K562 (cell line): ENCODE measurements around the gene CYLD. TPM values are rescaled to one million over a fixed set of nuclear protein-coding genes. Genes with fewer than 3 reads are reported as not detected.

Source experiments
- BRD9 ChIP-seq: fragments of 450-650 bp; IDR thresholded peaks from 2 replicates; pipeline ENCODE4 v1.6.1; 2018; ENCODE audit warnings: low read depth; ENCODE audit not compliant: partially characterized antibody
- CBX1 ChIP-seq: sonication (generic); IDR thresholded peaks from 2 replicates; pipeline ENCODE4 v1.6.1; 2016; ENCODE audit warnings: antibody characterized with exemption, low read depth, mild to moderate bottlenecking
- CHD7 ChIP-seq: fragments of 200-600 bp; sonication (generic); IDR thresholded peaks from one replicate; pipeline ENCODE4 v1.6.1; 2012; ENCODE audit warnings: mild to moderate bottlenecking, low read depth, low read length, inconsistent platforms
- ETV1 ChIP-seq: fragments of 450-650 bp; conservative IDR thresholded peaks from 2 replicates; pipeline ENCODE4 v1.6.1; 2016; ENCODE audit warnings: missing genetic modification characterization, control low read depth, low read depth, missing compliant biosample characterization
- HLTF ChIP-seq: fragments of 450-650 bp; IDR thresholded peaks from 2 replicates; pipeline ENCODE4 v1.6.1; 2016
- HSF4 ChIP-seq: fragments of 250-450 bp; sonication (Bioruptor Pico); IDR thresholded peaks from 2 replicates; pipeline ENCODE4 v2.1.2; 2022; ENCODE audit warnings: mild to moderate bottlenecking, moderate library complexity, borderline replicate concordance
- IRF2 ChIP-seq: sonication (generic); formaldehyde crosslinking; IDR thresholded peaks from 2 replicates; pipeline ENCODE4 v1.8.1; 2022; ENCODE audit warnings: mild to moderate bottlenecking, missing genetic modification reagents
- MTA1 ChIP-seq: fragments of 450-650 bp; IDR thresholded peaks from 2 replicates; pipeline ENCODE4 v1.6.1; 2017; ENCODE audit warnings: borderline replicate concordance
- SMARCE1 ChIP-seq: fragments of 450-650 bp; IDR thresholded peaks from 2 replicates; pipeline ENCODE4 v1.7.1; 2016; ENCODE audit warnings: mild to moderate bottlenecking
- TEAD1 ChIP-seq, 2 experiments: fragments of 450-650 bp in 1 of 2; sonication (generic) in 1 of 2; formaldehyde crosslinking; IDR thresholded peaks; 2 replicates each; pipeline versions ENCODE4 v1.4.0 to v1.8.0; 2020 to 2022; ENCODE audit warnings: mild to moderate bottlenecking in 2 of 2, missing genetic modification reagents in 1 of 2
- ZKSCAN3 ChIP-seq: fragments of 250-450 bp; sonication (Bioruptor Pico); IDR thresholded peaks from 2 replicates; pipeline ENCODE4 v1.4.0; 2020
- ZNF584 ChIP-seq: fragments of 200-800 bp; sonication (Bioruptor generic); IDR thresholded peaks from 2 replicates; pipeline ENCODE4 v1.6.1; 2016; ENCODE audit warnings: low read depth, mild to moderate bottlenecking, missing genetic modification characterization, missing compliant biosample characterization
- ZNF668 ChIP-seq: fragments of 250-450 bp; sonication (Bioruptor Pico); IDR thresholded peaks from 2 replicates; pipeline ENCODE4 v1.8.0; 2022; ENCODE audit warnings: mild to moderate bottlenecking, inconsistent platforms
- polyA plus RNA-seq, 8 experiments: library from polyadenylated mRNA; depleted of rRNA in 4 of 8; stranded (reverse) in 5 of 8; unstranded in 3 of 8; fragments of >200 nt; fragmentation: Nextera tagmentation in 2 of 8; fragmentation: Illumina TruSeq in 1 of 8; extraction: Ambion mirVana in 2 of 8; extraction: Trizol in 1 of 8; gene quantifications; 2 replicates each; pipeline versions ENCODE4 v1.2.1 to v1.2.3, GENCODE V29; 2011 to 2014; ENCODE audit warnings: inconsistent platforms in 1 of 8, missing spikeins in 1 of 8
- total RNA-seq, 7 experiments: library from RNA; depleted of rRNA in 6 of 7; stranded (reverse); fragments of >200 nt in 6 of 7; fragmentation: Illumina TruSeq in 2 of 7; extraction: Trizol in 2 of 7; gene quantifications; 2 replicates each; pipeline versions ENCODE4 v1.2.1 to v1.2.3, GENCODE V29; 2011 to 2021; ENCODE audit warnings: low replicate concordance in 1 of 7
- TF ChIP-seq, protein P1 (sequence below): sonication (generic); formaldehyde crosslinking; IDR thresholded peaks from 2 replicates; pipeline ENCODE4 v1.8.0; 2022; ENCODE audit warnings: mild to moderate bottlenecking, missing genetic modification reagents

The CYLD gene
- total and polyA plus RNA-seq, 9 of the 15 experiments (the other 6 are each of a cell fraction or from before 2014, with no cell fraction given), result 3.4 to 7.4 (median 5.3) TPM

DNA sequence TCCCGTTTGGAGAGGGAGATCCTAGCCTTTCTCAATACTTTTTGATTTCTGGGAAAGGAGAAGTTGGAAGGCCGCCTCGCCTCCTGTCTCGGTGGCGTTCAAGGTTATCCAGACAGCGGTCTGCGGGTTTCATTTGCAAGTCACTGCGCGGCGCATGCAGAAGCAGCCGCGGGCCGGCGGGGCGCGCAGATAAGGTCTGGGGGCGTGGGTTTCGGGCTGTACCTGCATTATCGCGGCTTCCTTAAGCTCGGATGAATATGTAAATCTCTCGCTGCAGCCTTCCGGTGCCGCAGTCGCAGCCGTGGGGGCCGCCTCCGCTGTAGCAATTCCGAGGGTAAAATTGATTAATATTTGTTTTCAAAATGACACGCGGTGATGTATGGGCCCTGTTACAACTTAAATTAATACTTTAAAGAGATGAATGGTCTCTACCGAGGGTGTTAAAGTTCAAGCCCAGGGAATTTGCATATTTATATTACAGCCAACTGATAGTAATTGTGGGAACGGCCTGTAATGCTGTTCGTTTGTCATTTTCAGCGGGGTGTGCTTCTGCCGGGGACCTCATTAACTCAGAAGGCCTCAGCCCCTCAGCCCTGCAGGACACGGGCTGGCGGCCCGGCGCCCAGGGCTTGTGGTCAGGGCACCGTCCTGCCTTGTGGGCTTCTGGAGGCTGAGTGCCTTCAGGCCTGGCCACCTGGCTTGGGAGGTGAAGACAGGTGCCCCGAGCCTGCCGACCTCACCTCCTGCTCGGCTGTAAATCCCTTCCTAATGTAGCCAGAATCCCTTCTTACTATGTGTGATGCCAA is 99.4 kb downstream of the CYLD start (continued):
- TF ChIP-seq CHD7 (no peak), HSF4 (no peak), MTA1 (peak; percentile 21; the same call in 1 of the 2 replicates), CBX1 (peak; percentile 76; the same call in 1 of the 2 replicates), ZNF584 (CRISPR knock-in tag) (no peak), ETV1 (tag) (peak; percentile 70), ZKSCAN3 (CRISPR knock-in tag) (no peak), TEAD1 (CRISPR knock-in tag; IDR thresholded peaks at IDR 0.05) (peak in 1 of 2 experiments; percentile 54; a peak in 1 of 4 replicates), BRD9 (no peak), ZNF668 (no peak), IRF2 (no peak), HLTF (no peak), SMARCE1 (peak; percentile 91)
- TF ChIP-seq, protein P1, sequence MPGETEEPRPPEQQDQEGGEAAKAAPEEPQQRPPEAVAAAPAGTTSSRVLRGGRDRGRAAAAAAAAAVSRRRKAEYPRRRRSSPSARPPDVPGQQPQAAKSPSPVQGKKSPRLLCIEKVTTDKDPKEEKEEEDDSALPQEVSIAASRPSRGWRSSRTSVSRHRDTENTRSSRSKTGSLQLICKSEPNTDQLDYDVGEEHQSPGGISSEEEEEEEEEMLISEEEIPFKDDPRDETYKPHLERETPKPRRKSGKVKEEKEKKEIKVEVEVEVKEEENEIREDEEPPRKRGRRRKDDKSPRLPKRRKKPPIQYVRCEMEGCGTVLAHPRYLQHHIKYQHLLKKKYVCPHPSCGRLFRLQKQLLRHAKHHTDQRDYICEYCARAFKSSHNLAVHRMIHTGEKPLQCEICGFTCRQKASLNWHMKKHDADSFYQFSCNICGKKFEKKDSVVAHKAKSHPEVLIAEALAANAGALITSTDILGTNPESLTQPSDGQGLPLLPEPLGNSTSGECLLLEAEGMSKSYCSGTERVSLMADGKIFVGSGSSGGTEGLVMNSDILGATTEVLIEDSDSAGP (CRISPR knock-in tag), result no peak
